ENCODE data around the gene SLC37A4. TPM values are rescaled to one million over a fixed set of nuclear protein-coding genes. Genes with fewer than 3 reads are reported as not detected.
A peak's percentile ranks its signal among the peaks of the same experiment; 100 is the strongest.

The SLC37A4 gene
- polyA plus RNA-seq, 3 donors = 7.4 to 37.9 (median 13.2) TPM

DNA sequence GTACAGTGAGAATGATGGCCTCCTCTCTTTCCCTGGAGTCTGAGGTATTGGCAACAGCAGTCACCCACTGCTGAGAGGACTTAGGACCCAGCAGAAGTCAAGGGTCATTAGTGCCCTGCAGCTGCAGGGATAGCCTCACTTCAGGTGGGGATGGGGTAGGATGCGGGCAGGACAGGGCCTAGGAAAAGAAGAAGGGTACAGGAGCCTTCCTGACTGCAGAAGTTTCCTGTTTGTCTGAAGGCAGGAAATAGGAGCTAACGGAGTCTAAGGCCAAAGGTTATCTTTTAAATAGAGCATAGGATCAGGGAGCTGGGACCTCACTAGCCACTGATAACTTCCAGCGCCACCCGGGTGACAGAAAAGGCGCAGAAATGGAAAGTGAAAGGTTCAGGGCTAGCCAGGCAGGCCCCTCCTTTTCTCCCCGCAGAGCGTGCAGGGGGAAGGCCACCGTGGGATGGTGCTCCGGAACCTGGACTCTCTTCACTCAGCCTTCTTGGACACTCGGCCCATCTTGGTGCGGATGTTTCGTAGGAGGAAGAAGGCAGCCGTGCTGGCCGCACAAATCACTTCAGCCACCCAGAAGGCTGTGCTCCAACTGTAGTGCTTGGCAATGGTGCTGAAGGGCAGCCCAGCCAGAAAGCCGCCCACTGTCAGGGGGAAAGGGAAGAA lies 6.1 kb downstream of the SLC37A4 start:
- WGBS, 3 donors = 64 to 79% (median 66%) methylated on average over 15 of the region's 15 CpGs
- H3K27ac ChIP-seq (ENCODE audit: low read depth, low read length) = no peak overlapping the region

DNA sequence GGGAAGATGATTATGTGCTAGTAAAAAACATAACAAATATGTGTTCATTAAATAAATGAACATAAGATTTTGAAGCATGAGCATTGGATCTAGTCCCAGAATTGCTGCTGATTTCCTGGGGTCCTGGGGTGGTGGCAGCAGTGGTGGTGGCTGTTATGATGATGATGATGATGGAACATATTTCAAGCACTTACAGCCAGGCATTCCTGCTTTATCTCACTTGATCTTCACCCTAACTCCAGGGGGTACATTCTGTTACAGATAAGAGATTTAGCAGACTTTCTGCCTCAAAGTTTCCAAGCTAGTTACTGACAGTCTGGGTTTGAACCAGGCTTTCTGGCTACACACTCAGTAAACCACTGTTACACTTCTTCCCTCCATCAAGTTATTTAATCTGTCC lies 6.9 kb downstream of the SLC37A4 start:
- H3K27ac ChIP-seq (ENCODE audit: low read depth, low read length) = no peak overlapping the region

DNA sequence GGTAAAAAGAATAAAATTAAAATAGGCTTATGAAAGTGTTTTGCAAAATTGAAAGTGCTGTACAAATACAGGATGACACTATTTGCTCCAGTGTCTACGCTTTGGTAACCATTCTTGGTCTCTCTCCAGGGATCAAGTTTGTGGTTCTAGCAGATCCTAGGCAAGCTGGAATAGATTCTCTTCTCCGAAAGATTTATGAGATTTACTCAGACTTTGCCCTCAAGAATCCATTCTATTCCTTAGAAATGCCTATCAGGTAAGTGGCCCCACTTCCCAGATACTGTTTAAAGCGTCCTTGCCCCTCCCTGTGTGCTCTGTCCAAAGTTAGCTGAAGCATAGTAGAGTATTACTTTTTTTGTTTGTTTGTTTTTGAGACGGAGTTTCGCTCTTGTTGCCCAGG lies 9.0 kb downstream of the SLC37A4 start:
- no peak overlapping the region for H3K27ac ChIP-seq (ENCODE audit: low read depth, low read length)
- WGBS, 3 donors = 75 to 90% (median 86%) methylated on average over 5 of the region's 5 CpGs

- H3K27ac ChIP-seq (ENCODE audit: low read depth, low read length) = no peak overlapping the region
- 30 to 46% (median 43%) methylated on average over 2 of the region's 2 CpGs for WGBS, 3 donors
These were observed 10.7 kb downstream of the SLC37A4 start for GRCh38 chr11:119019996-119020395.

DNA sequence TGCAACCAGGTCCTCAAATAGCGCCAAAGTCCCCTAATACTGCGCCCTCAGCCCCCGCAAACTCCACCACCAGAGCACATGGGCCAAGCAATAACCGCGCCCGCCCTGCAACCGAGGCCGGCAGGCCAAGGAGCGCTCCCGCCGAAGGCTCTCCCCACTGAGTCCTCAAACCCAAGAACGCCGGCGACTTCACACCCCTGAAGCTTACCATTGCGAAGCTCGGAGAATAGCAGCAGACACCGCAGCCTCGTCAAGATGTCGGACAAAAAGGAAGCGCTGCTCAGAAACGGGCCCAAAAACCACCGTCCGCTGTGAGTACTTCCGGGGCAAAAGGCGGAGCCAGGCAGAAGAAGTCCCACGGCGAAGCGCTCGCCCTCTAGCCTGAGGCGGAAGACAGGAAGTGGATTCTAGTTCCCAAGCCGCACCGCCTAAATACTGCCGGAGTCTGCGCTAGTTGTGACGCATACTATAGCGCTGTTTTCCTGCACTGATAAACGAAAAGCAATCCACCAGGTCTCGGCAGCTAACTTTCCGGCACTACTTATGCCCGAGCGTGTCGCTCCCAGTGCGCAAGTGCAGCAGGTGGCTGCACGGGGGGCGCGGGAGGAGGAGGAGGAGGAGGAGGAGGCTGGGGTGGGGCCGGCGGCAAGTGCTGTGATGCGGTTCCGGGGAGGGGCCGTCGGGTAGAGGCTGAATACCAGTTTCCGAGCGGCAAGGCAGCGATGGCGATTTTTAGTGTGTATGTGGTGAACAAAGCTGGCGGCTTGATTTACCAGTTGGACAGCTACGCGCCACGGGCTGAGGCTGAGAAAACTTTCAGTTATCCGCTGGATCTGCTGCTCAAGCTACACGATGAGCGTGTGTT lies 12.4 kb downstream of the SLC37A4 start, which contains the start of the genes RPS25 and TRAPPC4:
Gene RPS25 (minus strand): TSS at position 270 of the 865 bp plus-strand sequence. CDS start 59 bp downstream, at position 211.
Gene TRAPPC4 (plus strand): TSS at position 693 of the 865 bp plus-strand sequence. CDS start 30 bp downstream, at position 723.
- peak within 1 kb of the TSS; percentile 98 for H3K27ac ChIP-seq (ENCODE audit: low read depth, low read length)
- 0 to 1% (median 1%) methylated on average over 63 of the region's 63 CpGs for WGBS, 3 donors

GRCh38 chr11:119017377-119017776 lies 13.3 kb downstream of the SLC37A4 start:
- peak overlapping the region; percentile 44 for H3K27ac ChIP-seq (ENCODE audit: low read depth, low read length)
- WGBS, 3 donors = 1 to 3% (median 2%) methylated on average over 10 of the region's 10 CpGs

DNA sequence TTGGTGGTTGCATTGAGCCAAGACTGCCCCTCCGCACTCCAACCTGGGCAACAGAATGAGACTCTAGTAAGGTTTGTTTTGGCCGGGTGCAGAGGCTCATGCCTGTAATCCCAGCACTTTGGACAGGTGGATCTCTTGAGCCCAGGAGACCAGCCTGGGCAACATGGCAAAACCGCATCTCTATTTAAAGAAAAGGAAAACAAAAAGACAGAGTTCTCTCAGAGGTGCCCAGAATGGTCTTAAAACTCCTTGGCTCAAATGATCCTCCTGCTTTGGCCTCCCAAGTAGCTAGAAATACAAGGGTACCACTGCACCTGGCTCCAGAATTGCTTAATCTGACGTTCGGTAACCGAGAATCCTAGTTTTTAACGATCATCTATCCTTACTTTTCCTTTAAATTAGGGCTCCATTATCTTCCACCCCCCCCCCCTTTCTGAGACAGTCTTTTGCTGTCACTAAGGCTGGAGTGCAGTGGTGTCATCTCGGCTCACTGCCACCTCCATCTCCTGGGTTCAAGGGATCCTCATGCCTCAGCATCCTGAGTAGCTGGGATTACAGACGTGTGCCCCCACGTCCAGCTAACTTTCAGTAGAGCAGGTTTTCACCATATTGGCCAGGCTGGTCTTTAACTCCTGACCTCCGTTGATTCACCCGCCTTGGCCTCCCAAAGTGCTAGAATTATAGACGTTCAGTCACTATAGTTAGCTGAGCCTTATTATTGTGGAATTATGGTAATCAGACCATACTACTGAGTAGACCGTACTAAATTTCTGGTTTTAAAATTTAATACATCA lies 14.3 kb downstream of the SLC37A4 start:
- 65 to 79% (median 75%) methylated on average over 14 of the region's 14 CpGs for WGBS, 3 donors
- H3K27ac ChIP-seq (ENCODE audit: low read depth, low read length) = no peak overlapping the region

DNA sequence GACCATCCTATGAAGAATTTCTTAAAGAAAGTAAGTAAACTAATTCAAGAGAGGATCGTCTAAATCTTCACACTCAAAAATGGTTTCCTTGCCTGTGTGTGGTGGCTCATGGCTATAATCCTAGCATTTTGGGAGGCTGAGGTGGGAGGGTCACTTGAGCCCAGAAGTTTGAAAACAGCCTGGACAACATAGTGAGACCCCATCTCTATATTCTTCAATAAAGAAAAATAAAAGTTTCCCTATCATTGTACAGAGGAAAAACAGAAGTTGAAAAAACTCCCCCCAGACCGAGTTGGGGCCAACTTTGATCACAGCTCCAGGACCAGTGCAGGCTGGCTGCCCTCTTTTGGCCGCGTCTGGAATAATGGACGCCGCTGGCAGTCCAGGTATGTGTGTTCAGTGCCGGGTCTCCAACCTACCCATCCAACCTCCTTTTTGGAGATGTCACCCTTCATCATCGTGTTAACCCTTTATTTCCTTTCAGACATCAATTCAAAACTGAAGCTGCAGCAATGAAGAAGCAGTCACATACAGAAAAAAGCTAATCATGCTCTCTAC lies 15.5 kb downstream of the SLC37A4 start:
- no peak overlapping the region for H3K27ac ChIP-seq (ENCODE audit: low read depth, low read length)
- 43 to 71% (median 69%) methylated on average over 8 of the region's 8 CpGs for WGBS, 3 donors

GRCh38 chr11:119014209-119014924 lies 16.3 kb downstream of the SLC37A4 start:
- WGBS, 3 donors = 94 to 96% (median 94%) methylated on average over 17 of the region's 17 CpGs
- no peak overlapping the region for H3K27ac ChIP-seq (ENCODE audit: low read depth, low read length)

DNA sequence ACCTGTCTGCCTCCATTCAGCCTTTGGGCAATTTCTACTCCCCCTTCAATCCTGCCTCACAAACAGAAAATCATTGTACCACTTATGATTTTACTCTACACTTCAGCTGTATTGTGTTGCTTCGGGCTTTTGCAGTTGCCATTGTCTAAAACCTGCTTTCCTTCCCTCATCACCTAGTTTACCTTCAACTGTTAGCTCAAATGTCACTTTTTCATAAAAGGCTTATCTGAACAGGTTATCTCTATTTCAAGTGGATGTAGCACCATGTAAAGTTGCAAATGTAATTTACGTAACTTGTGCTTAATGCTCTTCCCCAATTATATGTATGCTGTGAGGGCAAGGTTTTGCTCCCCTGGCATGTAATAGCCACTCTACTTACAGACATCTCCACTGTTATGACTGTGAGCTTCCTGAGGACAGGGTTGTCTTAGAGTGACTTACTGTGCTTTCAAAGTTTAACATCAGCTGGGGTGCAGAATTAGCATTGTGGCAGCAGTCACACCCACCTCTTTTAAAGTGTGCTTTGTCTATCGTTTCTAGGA lies 18.0 kb downstream of the SLC37A4 start:
- 84 to 89% (median 84%) methylated on average over 3 of the region's 3 CpGs for WGBS, 3 donors
- H3K27ac ChIP-seq (ENCODE audit: low read depth, low read length) = no peak overlapping the region

DNA sequence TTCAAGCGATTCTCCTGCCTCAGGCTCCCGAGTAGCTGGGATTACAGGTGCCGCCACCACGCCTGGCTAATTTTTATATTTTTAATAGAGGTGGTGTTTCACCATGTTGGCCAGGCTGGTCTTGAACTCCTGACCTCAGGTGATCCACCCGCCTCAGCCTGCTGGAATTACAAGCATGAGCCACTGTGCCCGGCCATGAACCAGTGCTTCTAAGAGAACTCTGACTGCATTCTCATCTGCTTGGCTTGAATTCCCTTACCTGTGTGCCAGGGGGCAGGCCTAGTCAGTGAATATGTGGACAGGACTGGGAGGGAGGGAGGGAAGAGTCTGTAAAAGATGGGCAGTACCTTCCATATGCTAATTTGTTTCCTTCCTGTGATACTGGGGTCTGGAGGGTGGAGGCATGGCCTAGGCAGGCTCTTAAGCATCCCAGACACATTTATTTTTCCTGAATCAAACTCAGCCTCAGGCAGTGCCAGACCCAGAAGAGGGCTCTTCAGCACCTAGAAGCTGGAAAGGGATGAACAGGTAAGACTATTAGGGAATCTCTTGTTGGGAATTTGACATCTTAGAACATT lies 19.1 kb downstream of the SLC37A4 start:
- H3K27ac ChIP-seq (ENCODE audit: low read depth, low read length) = no peak overlapping the region
- WGBS, 3 donors = 80 to 94% (median 88%) methylated on average over 6 of the region's 6 CpGs

GRCh38 chr11:119006656-119007055 lies 24.0 kb downstream of the SLC37A4 start:
- no peak overlapping the region for H3K27ac ChIP-seq (ENCODE audit: low read depth, low read length)
- WGBS, 3 donors = 84 to 91% (median 89%) methylated on average over 4 of the region's 4 CpGs

- WGBS, 3 donors = 64 to 79% (median 77%) methylated on average over 1 of the region's 1 CpG
These were observed 29.8 kb downstream of the SLC37A4 start for GRCh38 chr11:119000906-119001305.

DNA sequence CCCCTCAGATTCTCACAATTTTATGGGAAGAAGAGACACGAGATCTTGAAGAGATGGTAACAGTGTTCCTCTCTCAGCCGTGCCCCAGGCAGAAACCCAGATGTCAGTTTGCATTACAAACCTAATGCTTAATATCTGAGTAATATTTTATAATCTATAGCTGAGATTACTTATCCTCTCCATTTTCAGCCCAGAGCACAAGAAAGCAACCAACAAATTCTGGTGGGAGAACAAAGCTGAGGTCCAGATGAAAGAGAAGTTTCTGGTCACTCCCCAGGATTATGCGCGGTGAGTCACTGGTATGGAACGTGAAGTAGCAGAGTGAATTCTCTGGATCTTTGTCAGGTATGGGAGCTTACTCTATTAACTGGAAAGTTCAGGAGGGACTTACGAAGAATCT lies 31.9 kb downstream of the SLC37A4 start:
- 55 to 64% (median 56%) methylated on average over 6 of the region's 6 CpGs for WGBS, 3 donors
- H3K27ac ChIP-seq (ENCODE audit: low read depth, low read length) = no peak overlapping the region

More at GRCh38 chr11:119000906-119001305, 29.8 kb downstream of the SLC37A4 start:
- no peak overlapping the region for H3K27ac ChIP-seq (ENCODE audit: low read depth, low read length)

DNA sequence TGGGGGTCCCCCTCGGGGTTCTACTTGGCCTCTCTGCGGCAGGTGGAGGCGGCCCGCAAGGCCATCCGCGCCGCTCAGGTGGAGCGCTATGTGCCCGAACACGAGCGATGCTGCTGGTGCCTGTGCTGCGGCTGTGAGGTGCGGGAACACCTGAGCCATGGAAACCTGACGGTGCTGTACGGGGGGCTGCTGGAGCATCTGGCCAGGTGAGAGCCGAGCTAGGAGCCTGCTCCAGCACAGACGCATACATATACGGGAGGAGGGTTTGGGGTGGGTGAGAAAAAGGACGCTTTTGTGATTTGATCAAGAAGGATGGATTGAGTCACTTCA lies 32.3 kb downstream of the SLC37A4 start:
- WGBS, 3 donors = 1 to 6% (median 3%) methylated on average over 19 of the region's 19 CpGs

GRCh38 chr11:118997627-118998387 lies 32.9 kb downstream of the SLC37A4 start, which contains the start of gene CENATAC:
Gene CENATAC (plus strand): TSS chr11:118998138. CDS start chr11:118998198, 60 bp downstream.
- WGBS, 3 donors = 0% methylated on average over 46 to 54 of the region's 54 CpGs
- H3K27ac ChIP-seq (ENCODE audit: low read depth, low read length) = no peak within 1 kb of the TSS

More for the DNA sequence above, 32.3 kb downstream of the SLC37A4 start:
- H3K27ac ChIP-seq (ENCODE audit: low read depth, low read length) = no peak overlapping the region
